NT2/D1 (cell line): ENCODE data around the gene ZNF330.

ENCODE experiments used
- YY1 ChIP-seq: IDR thresholded peaks from 2 replicates; pipeline ENCODE4 v1.6.1; 2011; ENCODE audit not compliant: insufficient read length, insufficient read depth
- ZNF274 ChIP-seq: IDR thresholded peaks from 2 replicates; pipeline ENCODE4 v1.6.1; 2011; ENCODE audit warnings: mild to moderate bottlenecking, low read depth, low read length

DNA sequence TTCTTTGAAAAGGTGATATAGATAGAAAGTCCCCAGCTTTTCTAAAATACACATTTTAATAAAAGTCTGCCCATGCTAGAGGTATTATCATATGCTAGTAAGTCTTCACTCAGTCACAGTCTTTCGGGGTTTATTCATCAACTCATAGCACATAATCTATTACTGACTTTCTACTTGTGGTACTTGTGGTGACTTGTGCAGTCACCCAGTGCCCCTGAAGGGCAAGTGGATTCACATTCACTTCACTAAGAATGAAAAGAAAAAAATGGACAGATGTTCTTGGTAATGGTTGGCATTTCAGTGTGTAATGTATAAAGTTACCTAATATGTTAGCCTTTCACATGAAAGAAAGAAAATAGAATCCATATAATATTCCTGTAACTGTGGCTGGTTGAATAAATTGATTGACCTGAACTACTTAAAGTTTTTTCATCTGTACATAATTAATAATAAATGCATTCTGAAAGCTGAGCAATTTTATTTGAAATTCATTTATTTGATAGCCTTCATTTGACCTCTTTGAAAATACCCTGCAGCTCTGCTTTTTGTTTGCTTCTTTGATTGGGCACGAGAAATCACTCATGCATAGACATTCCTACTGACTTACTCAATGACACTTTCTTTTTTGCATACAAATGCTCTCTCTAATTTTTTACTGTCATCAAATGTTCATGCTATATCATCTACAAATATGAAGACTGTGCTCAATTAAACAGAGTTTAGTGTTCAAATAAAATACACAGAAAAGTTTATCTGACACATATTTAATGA, 39.5 kb upstream of the ZNF330 start:
- TF ChIP-seq YY1 (no peak), ZNF274 (no peak)
